Mucosa of descending colon (tissue), 3 donors: ENCODE results near the gene R3HDML. TPM values are rescaled to one million over a fixed set of nuclear protein-coding genes. Genes with fewer than 3 reads are reported as not detected.

Experiments used
- ATAC-seq: fragments of 200-7000 bp; cut with Tn5 transposase; one replicate; pipeline ENCODE4 v1.9.1; 2020; ENCODE audit warnings: mild to moderate bottlenecking, moderate library complexity
- DNase-seq, 3 donors: peaks; one replicate each; pipeline ENCODE4 v3.0.0-alpha.2; 2020
- H3K36me3 ChIP-seq: fragments of 200-600 bp; one replicate; pipeline ENCODE4 v1.8.0; 2021; ENCODE audit warnings: low read depth, mild to moderate bottlenecking
- H3K4me1 ChIP-seq: fragments of 200-600 bp; one replicate; pipeline ENCODE4 v1.8.0; 2021; ENCODE audit warnings: low read depth, mild to moderate bottlenecking
- H3K4me3 ChIP-seq: fragments of 200-600 bp; one replicate; pipeline ENCODE4 v1.8.0; 2021; ENCODE audit warnings: mild to moderate bottlenecking
- H3K9me3 ChIP-seq: fragments of 200-600 bp; one replicate; pipeline ENCODE4 v1.8.0; 2021; ENCODE audit warnings: mild to moderate bottlenecking
- CTCF ChIP-seq: fragments of 200-600 bp; IDR thresholded peaks from one replicate; pipeline ENCODE4 v1.8.0; 2022; ENCODE audit warnings: antibody characterized with exemption, mild to moderate bottlenecking
- intact Hi-C, 2 donors: fragments of 100-400 bp; cut with DNase I in 1 of 2; cut with micrococcal nuclease in 1 of 2; formaldehyde crosslinking; loops; one replicate each; pipeline versions ENCODE4 v1.11.0 to v1.11.1; 2022; cut with DNase I, micrococcal nuclease
- total RNA-seq, 3 donors: library from RNA; stranded (reverse); fragmentation: NEBNext Ultra II Directional in 2 of 3; extraction: Animal tissue kit (Norgen Biotek cat#: 25700) in 2 of 3; gene quantifications; one replicate each; pipeline versions ENCODE4 v1.2.1 to v1.2.4, GENCODE V29; 2021 to 2023
- donor health status: DM: no; HTN: no; CAD: no; lungs with moderate emphysema.
- donor health status: DM: no; HTN: no; CAD: no.
- donor health status: DM: no; HTN: yes; CAD: no.

Gene R3HDML
- total RNA-seq, 3 donors from 2014 or later = not detected

- TF ChIP-seq CTCF = no peak
- H3K36me3 ChIP-seq = no peaks in the 10 kb centered on the region
- ATAC-seq = no peak
- peak in 1 of 3 donors; percentile 28 for DNase-seq
- H3K4me3 ChIP-seq = no peak overlapping the region
- no peaks in the 10 kb centered on the region for H3K9me3 ChIP-seq
- intact Hi-C loops = loop anchor here in 1 of 2 donors (10.0 kb wide), 1 partner anchor 215 kb away; no protein-coding TSS in a partner anchor
- peaks cover 32% of the 10 kb centered on the region for H3K4me1 ChIP-seq
Observed at GRCh38 chr20:44390280-44390679, 53.4 kb downstream of the R3HDML start.

GRCh38 chr20:44392088-44392775 is 55.4 kb downstream of the R3HDML start:
- H3K4me1 ChIP-seq = peaks cover 27% of the 10 kb centered on the region
- DNase-seq (no peak), ATAC-seq (no peak)
- no peak for TF ChIP-seq CTCF
- intact Hi-C loops = loop anchor here in 1 of 2 donors (10.0 kb wide), 1 partner anchor 213 kb away; no protein-coding TSS in a partner anchor
- H3K9me3 ChIP-seq = no peaks in the 10 kb centered on the region
- no peaks in the 10 kb centered on the region for H3K36me3 ChIP-seq
- H3K4me3 ChIP-seq = no peak overlapping the region

GRCh38 chr20:44392776-44393607 is 56.1 kb downstream of the R3HDML start:
- Histone ChIP-seq H3K4me1 (peaks cover 31% of the 10 kb centered on the region), H3K36me3 (no peaks in the 10 kb centered on the region), H3K4me3 (no peak overlapping the region), H3K9me3 (no peaks in the 10 kb centered on the region)
- intact Hi-C loops = loop anchor here in 1 of 2 donors (10.0 kb wide), 1 partner anchor 212 kb away; no protein-coding TSS in a partner anchor
- DNase-seq (peak; percentile 69 to 82 (median 76)), ATAC-seq (peak; percentile 89)
- TF ChIP-seq CTCF = no peak

- intact Hi-C loops = loop anchor here in 1 of 2 donors (10.0 kb wide), 1 partner anchor 211 kb away; no protein-coding TSS in a partner anchor
- Histone ChIP-seq H3K4me1 (peaks cover 23% of the 10 kb centered on the region), H3K9me3 (no peaks in the 10 kb centered on the region), H3K4me3 (no peak overlapping the region), H3K36me3 (no peaks in the 10 kb centered on the region)
- no peak for TF ChIP-seq CTCF
- ATAC-seq = no peak
- DNase-seq = no peak
Observed at GRCh38 chr20:44393608-44394451, 57.0 kb downstream of the R3HDML start.

GRCh38 chr20:44394452-44394701 is 57.5 kb downstream of the R3HDML start:
- intact Hi-C loops = loop anchor here in 1 of 2 donors (10.0 kb wide), 1 partner anchor 210 kb away; no protein-coding TSS in a partner anchor
- H3K4me1 ChIP-seq = peaks cover 21% of the 10 kb centered on the region
- H3K4me3 ChIP-seq = no peak overlapping the region
- no peak for ATAC-seq
- no peak for TF ChIP-seq CTCF
- DNase-seq = no peak
- H3K36me3 ChIP-seq = no peaks in the 10 kb centered on the region
- H3K9me3 ChIP-seq = no peaks in the 10 kb centered on the region
